HG03139 (cell line): ENCODE results near the gene SMURF1.
"Not testable (repeated sequence)": the region's sequence is repeated elsewhere in the genome, so short reads cannot be mapped to it uniquely, and the experiment has no call there.

Source experiments
- ATAC-seq: cut with Tn5 transposase; IDR thresholded peaks from one replicate; pipeline ENCODE4 v1.9.1; 2021; ENCODE audit not compliant: unreplicated experiment

SMURF1 gene

DNA sequence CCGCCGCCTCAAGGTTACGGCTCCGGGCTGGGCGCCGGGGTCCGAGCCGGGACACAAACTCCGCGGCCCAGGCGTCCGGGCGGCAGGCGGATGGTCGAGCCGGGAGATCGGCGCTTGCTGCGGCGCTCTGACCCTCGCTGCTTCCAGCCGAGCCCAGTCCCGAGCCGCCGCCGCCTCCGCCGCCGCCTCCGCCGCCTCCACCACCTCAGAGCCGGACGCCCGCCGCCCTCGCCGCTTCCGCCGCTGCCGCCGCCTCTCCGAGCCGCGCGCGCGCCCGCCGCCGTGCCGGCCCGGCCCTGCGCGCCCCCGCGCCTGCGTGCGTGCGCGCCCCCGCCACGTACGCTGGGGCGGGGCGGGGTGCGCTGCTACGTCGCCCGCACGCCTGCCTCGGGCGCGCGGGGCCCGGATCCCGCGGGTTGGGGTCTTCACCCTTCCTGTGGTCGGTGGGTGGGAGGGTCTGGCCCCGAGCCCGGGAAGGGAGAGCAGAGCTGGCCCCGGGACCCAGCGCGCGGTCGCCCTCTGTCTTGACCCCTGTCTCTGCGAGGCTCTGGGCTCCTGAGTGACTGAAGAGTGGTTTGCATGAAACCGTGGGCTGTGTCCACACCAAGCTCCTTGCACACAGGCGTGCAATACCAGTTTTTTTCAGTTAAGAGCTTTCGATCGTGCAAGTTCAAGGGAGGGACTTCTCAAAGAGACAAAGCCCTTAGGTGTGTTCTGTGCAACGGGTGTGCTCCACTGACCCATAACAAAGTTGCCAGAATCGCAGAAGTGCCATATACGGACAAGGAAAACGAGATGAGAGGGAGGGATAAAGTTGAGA, at the start of gene SMURF1:
Gene SMURF1, minus strand, starts transcription at position 256 of the 820 bp plus-strand sequence. CDS start 328 bp downstream, outside the sequence.
- ATAC-seq: peak; percentile 67

DNA sequence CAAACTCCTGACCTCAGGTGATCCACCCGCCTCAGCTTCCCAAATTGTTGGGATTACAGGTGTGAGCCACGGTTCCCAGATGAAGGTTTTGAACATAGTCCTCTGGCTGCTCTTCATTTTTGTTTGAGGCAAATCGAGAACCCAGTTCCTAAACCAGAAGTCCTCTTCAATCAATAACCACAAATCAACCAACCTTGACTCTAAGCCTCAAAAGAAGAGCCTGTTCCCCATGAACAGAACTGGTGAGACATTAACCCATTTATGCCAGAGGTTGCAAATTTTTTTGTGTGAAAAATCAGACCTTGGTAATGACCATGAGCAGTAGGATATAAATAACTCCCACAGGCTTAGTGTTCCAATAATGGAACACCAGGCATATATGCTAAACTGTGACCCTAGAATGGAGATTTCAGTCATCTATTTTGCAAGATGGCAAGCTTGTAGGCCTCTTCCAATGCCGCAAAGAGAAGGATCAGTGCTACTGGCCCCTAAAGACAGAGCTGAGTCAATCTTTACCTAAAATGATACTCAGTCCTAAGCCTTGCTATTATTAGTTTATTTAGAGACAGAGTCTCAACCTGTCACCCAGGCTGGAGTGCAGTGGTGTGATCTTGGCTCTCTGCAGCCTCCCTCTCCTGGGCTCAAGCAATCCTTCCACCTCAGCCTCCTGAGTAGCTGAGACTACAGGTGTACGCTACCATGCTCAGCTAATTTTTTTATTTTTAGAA, 48.1 kb upstream of the SMURF1 start:
- ATAC-seq: peak; percentile 58

DNA sequence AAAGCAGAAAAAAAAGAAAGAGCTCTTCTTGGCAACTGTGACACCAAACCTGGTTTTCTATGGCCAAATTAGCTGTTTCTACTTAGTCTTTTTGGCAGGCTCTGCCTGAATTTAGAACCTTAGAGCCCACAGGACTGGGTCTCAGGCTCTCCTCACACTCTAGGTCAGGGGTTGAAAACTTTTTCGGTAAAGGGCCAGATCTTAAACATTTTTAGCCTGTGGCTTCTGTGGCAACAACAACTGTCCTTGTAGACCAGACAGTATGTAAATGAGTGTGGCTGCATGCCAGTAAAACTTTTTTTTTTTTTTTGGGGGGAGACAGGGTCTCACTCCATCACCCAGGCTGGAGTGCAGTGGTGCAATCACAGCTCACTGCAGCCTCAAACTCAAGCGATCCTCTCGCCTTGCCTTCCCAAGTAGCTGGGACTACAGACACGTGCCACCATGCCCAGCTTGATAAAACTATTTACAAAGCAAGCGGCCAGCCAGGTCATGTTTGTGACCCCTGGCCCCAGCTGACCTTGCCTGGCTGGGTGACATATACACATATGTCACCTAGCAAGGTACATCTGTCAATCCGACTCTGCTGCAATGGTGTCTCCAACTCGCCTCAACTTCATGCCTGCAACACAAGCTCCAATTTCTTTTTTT, 46.6 kb upstream of the SMURF1 start:
- ATAC-seq: peak; percentile 48

DNA sequence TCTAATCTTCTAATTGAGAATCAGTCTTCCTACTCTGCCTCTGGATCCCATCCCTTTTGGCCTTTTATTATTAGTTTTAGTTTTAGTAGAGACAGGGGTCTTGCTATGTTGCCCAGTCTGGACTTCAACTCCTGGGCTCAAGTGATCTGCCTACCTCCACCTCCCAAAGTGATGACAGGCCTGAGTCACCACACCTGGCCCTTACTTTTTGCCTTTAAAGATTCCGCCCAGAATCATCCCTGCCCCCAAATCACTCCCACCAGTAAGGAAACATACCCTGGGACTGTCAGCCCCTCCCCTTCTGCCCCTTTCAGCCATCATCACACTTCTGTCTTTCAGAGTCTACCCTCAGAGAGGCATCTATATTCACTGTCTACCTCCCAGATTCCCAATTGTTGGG, 45.3 kb upstream of the SMURF1 start:
- no peak for ATAC-seq

DNA sequence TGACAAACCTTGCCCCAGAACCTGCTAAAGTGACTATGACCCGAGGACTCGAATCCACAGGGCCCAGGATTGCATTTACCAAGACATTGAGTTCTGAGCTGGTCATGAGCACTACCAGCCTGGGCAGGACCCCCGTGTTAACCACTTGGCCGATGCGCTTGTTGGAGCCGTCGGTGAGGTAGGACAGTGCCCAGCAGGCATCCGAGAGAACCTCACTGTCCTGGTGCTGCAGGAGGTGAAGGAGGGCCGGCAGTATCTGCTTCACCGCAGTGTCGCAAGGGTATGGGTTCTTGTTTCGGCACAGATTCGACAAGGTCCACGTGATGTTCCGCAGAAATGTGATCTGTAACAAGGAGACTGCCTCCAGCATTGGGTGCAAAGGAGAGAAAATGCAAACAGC, 44.3 kb upstream of the SMURF1 start:
- ATAC-seq: no peak

DNA sequence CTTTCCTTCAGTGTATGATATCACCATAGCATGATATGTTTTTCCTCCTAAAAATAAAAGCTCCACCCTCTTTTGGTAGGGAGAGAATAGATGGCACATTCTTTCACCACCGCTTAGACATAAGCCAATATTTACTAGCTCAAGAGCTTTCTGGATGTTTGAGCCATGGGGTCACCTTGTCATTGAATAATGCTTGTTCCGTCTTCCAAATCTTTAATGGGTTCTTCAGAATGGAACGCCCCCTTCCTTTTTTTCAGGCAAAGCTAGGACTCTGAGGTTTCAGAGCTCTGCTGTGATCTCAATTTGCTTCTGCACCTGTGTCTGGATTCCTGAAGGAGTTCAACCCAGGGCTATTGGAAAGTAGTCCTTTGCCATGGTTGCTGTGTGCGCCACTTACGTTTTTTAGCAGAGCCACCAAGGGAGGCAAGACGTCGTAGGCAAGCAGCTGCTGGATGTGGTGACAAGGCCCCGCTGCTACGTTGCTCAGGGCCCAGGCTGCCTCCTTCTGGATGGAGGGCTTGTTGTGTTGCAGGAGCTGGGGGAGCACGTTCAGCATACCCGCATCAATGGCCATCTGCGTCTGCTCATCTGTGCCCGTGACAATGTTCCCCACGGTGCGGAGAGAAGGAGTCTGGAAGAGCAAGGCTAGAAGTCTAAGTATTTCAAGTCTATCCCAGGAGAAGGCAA, 40.8 kb upstream of the SMURF1 start:
- no peak for ATAC-seq

DNA sequence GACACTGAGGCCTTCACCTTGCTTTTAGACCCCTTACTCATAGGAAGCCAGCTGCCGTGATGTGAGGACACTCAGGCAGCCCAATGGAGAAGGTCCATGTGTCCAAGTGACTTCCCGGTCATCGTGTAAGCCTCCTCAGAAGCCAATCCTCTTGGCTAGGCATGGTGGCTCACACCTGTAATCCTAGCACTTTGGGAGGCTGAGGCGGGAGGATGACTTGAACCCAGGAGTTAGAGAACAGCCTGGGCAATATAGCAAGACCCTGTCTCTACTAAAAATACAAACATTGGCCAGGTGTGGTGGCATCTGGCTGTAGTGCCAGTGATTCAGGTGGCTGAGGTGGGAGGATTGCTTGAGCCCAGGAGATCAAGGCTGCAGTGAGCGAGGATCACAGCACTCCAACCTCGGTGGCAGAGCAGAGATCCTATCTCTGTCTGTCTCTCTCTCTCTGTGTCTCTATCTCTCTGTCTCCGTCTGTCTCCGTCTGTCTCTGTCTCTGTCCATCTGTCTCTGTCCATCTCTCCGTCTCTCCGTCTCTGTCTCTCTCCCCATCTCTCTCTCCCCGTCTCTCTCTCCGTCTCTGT, 36.3 kb upstream of the SMURF1 start:
- no peak for ATAC-seq

DNA sequence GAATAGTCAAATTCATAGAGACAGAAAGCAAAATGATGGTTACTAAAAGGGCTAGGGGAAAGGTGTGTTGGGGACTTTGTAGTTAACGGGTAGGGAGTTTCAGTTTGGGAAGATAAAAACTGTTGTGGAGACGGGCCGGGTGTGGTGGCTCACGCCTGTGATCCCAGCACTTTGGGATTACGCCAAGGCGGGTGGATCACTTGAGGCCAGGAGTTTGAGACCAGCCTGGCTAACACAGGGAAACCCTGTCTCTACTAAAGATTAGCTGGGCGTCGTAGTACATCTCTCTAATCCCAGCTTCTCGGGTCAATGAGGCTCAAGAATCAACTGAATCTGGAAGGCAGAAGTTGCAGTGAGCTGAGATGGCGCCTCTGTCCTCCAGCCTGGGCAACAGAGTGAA, 33.3 kb upstream of the SMURF1 start:
- ATAC-seq: no peak

DNA sequence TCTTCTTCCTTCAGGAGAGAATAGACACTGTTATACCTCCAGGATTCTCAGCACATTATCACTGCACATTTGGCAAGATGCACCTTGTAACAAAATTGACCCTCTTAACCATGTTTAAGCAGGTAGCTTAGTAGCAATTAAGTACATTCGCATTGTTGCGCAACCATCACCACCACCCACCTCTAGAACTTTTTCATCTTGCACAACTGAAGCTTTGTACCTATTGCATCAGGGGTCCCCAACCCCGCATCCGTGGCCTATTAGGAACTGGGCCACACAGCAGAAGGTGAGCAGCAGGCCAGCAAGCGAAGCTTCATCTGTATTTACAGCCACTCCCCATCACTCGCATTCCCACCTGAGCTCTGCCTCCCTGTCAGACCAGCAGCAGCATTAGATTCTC, 29.9 kb upstream of the SMURF1 start:
- no peak for ATAC-seq

DNA sequence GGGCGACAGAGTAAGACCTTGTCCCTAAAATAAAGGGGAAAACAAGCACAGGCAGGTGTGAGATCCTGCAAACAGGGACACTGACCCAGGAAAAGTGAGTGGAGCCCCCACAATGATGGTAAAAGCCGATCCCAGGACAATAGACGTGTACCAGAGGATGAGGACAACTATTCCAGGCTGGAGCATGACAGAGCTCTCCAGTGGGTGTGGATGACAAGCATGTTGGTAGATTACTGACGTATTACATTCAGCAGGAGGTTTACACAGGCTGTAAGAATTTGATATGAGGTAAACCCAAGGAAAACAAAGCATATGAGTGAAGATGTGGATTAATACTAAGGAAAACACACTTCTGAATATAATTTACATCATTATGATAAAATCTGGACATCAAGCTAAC, 27.8 kb upstream of the SMURF1 start:
- no peak for ATAC-seq

DNA sequence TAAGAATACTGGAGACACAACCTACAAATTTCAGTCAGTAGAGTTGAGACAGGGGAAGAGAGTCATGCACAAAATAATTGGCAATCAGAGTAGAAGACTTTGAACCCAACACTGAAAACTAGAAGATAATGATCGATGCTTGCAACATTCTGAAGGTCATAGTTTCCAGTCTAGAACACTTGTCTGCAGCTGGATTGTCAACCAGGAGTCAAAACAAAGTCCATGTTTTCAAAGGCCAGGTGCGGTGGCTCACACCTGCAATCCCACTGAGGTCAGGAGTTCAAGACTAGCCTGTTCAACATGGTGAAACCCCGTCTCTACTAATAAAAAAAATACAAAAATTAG, 26.8 kb upstream of the SMURF1 start:
- no peak for ATAC-seq

DNA sequence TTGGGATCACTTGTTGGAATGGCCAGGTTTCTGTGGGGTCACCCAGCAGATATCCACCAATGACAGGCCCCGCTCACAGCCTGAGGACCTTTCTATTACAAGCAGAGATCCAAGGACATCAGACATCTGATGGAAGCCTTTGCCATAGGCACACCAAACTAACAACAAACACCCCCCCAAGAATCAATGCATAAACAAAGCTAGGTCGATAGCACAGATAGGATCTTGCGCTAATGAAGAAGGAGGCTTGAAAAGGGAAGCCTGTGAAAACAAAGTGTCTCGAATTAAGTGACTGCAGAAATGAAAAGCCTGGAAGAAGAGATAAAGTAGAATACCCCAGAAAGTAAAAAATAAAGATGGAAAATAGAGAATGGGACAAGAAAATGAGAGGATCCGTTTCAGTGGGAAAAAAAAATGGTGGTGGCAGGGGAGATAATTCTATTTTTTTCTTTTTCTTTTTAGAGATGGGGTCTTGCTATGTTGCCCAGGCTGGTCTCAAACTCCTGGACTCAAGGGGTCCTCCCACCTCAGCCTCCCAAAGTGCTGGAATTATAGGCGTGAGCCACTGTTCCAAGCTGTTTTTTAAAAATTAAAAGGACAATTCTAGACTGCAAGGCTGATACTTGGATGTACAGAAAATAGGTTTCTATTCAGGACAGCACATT, 26.3 kb upstream of the SMURF1 start:
- no peak for ATAC-seq

DNA sequence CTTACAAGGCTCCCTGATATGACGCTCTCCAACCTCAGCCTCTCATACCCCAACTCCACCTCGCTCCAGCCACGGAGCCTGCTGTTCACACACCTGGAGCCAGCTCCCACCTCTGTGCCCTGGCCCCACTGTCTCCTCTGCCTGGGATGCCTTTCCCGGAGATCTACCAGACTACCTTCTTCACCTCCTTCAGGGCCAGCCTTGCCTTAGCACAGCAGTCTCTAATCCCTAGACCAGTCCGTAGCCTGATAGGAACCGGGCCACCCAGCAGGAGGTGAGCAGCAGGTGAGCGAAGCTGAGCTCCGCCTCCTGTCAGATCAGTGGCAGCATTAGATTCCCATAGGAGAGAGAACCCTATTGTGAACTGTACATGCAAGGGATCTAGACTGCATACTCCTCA, 23.2 kb upstream of the SMURF1 start:
- no peak for ATAC-seq

DNA sequence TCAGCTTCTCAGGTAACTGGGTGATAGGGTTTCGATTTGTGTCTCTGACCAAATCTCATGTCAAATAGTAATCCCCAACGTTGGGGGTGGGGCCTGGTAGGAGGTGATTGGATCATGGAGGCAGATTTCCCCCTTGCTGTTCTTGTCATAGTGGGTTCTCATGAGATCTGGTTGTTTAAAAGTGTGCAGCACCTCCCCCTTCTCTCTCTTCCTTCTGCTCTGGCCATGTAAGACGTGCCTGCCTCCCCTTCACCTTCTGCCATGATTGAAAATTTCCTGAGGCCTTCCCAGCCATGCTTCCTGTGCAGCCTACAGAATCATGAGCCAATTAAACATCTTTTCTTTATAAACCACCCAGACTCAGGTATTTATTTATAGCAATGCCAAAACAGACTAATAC, 21.9 kb upstream of the SMURF1 start:
- no peak for ATAC-seq

DNA sequence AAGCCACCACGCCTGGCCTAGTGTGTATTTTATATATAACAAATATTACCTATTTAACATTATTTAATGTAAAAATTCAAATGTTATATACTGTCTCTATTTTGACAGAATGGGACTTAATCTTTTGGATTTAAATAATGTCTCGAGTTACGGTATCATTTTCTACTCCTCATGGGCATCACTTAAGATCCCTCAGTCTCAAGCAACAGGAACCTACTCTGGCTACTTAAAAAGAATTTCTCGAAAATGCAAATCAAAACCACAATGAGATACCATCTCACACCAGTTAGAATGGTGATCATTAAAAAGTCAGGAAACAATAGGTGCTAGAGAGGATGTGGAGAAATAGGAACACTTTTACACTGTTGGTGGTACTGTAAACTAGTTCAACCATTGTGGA, 19.8 kb upstream of the SMURF1 start:
- not testable (repeated sequence) for ATAC-seq

DNA sequence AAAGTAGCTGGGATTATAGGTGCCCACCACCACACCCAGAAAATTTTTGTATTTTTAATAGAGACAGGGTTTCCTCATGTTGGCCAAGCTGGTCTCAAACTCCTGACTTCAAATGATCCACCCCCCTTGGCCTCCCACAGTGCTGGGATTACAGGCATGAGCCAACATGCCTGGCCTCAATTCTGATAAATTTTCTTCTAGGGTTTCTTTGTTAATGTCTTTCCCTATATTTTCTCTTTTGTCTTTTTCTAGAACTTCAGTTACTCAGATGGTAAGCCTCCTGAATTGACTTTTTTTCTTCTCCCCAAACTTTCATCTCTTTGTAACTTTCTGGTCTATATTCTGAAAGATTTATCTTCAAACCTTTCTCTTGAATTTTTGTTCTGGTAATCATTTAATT, 12.7 kb upstream of the SMURF1 start:
- no peak for ATAC-seq

DNA sequence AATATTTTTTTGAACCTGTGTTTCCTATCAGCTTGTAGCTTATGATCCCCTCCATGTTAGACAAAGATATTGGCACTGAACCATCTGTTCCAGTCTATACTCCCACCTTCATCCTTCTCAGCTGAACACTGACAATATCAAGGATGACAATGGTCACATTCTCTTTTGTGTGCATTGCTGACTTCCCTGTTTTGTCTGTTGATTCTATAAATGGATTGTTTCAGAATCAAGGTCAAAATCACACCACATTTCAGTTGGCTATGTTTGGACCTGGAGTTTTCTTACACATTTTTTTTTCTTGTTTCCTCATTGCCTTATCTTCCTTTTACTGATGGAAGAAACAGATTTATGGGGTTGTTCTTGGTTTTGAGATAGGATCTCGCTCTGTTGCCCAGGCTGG, 11.3 kb upstream of the SMURF1 start:
- ATAC-seq: no peak

DNA sequence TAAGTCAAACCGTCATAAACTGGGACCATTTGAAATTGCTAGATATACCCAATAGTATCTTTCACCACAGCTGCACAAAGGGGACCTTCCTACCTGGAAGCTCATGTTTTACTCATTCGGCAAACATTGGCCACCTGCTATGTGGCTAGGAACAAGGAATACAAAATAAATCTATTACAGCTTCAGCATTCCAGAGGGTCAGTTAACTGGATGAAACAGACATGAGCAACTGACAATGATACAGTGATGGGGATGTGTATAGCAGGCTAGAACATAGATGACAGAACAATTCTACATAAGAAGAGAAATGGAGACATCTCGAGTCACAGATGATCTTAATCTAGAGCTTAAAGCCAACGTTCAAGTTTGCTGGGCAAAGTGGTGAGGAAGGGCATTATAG, 3.1 kb upstream of the SMURF1 start:
- no peak for ATAC-seq

DNA sequence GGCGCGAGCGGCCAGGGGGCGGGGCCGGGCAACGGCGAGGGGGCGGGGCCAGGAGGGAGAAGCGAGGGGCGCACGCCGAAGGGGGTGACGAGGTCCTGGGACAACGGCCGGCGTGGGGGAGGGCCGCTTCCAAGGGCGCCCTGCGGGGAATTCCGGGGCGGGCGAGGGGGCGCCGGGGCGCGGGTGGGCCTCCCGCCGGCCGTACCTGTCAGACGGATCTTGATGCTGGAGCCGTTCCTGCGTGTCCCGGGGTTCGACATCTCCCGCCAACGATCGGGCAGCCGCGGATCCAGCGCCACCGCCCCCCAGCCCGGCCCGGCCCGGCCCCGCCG, 421 bp downstream of the SMURF1 start:
- peak; percentile 41 for ATAC-seq

DNA sequence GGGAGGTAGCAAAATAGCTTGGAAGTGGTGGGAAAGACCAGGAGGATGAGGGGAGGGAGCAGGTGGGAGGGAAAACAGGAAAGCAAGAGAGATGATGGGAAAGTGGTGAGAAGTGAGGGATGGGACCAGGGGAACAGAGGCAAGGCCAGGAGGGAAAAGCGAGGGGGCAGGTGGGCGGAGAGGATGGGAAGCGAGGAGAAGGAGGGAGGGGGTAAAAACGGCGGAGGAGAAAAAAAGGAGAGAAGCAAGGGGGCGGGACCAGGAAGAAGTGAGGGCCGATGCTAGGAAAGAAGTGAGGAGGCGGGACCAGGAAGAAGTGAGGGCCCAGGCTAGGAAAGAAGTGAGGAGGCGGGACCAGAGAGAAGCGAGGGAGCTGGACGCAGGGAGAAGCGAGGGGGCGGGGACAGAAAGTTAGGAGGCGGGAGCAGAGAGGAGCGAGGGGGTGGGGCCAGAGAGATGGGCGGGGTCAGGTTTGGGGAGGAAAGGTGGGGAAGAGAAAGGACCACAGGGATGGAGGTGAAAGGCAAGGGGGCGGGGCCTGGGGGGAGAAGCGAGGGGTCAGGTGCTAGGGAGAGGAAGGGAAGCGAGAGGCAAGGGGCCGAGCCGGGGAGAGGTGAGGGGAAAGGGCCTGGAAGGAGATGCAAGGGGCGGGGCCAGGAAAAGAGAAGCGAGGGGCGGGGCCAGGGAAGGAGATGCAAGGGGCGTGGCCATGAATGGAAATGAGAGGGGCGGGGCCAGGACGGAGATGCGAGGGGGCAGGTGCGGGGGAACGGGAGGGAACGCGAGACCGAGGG, 984 bp downstream of the SMURF1 start:
- ATAC-seq: peak; percentile 7
